ENCODE measurements around the gene VAT1L.
A peak's percentile ranks its signal among the peaks of the same experiment; 100 is the strongest.

The VAT1L gene

DNA sequence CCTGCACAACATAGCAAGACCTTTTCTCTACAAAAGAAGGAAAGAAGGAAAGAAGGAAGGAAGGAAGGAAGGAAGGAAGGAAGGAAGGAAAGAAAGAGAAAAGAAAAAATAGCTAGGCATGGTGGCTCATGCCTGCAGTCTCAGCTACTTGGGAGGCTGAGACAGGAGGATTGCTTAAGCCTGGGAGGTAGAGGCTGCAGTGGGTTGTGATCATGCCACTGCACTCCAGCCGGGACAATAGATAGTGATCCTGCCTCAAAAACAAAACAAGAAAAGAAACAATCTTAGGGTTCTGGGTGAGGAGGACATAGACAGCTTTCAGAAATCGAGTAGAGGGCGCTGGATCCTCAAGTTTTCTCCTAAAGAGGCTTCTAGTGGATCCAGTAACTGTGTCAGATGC is 174.3 kb downstream of the VAT1L start:
- H3K4me3 ChIP-seq (ENCODE audit: control insufficient read depth in 1 of 7, extremely low read depth in 1 of 7, insufficient read depth in 4 of 7, low read depth in 2 of 7, low read length in 6 of 7), result no peak overlapping the region
- peaks cover 0 to 57% (median 10%) of the 10 kb centered on the region in 5 experiments for H3K27me3 ChIP-seq (replicated peaks in 2 of 5; ENCODE audit: control insufficient read depth in 4 of 5, insufficient read depth in 5 of 5, low read length in 4 of 5)
- H3K27ac ChIP-seq (ENCODE audit: insufficient read depth in 1 of 2, low read depth in 1 of 2, low read length in 2 of 2, poor library complexity in 1 of 2, severe bottlenecking in 2 of 2), result no peak overlapping the region
- 78% methylated on average over 3 of the region's 3 CpGs for WGBS (ENCODE audit: insufficient coverage)
- H3K9me3 ChIP-seq (ENCODE audit: control extremely low read depth in 1 of 5, control insufficient read depth in 4 of 5, insufficient read depth in 2 of 5, low read depth in 1 of 5, low read length in 4 of 5), result no peaks in the 10 kb centered on the region
- POLR2A ChIA-PET, result no interaction called here
- H3K4me1 ChIP-seq (ENCODE audit: control extremely low read depth in 1 of 4, control insufficient read depth in 4 of 4, insufficient read depth in 4 of 4, low read length in 3 of 4), result no peaks in the 10 kb centered on the region
- CTCF ChIA-PET, result no interaction called here
- no peaks in the 10 kb centered on the region for H3K36me3 ChIP-seq (ENCODE audit: control insufficient read depth in 4 of 4, insufficient read depth in 4 of 4, low read length in 3 of 4)
- no peak for DNase-seq

DNA sequence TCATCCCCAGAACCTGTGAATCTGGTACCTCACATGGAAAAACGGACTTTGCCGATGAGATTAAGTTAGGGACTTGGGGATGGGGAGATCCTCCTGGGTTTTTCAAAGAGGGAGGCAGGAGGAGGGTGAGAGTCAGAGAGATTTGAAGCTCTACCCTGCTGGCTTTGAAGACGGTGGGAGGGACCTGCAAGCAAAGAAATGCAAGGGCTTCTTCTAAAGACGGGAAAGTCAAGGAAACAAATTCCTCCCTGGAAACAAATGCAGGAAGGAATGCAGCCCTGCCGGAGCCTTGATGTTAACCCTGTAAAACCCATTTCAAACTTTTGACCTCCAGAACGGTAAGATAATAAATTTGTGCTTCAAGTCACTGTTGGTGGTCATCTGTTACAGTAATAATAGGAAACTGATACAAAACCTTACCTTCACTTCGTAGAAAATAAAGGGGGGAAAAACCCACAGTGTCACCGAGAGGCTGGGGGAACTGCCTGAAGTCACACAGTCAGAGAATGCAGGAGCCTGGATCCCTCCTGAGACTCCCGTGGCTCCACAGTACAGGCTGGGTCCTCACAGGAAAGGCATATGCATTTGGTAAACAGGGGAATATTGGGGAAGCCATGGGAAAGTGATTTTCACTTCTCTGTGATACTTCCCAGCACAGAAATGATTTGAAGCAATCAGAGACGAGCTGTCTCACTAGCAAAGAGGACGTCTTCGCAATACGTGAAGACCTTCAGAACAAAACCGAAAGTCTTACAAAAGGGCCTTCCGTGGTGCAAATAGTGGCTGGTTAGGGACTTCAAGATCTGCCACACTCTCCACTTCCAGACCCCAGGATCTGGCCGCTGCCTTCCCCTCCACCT is 175.1 kb downstream of the VAT1L start:
- Histone ChIP-seq H3K9me3 (ENCODE audit: control extremely low read depth in 1 of 5, control insufficient read depth in 4 of 5, insufficient read depth in 2 of 5, low read depth in 1 of 5, low read length in 4 of 5) (no peaks in the 10 kb centered on the region), H3K27me3 (replicated peaks in 2 of 5; ENCODE audit: control insufficient read depth in 4 of 5, insufficient read depth in 5 of 5, low read length in 4 of 5) (peaks cover 0 to 57% (median 10%) of the 10 kb centered on the region in 5 experiments), H3K4me3 (ENCODE audit: control insufficient read depth in 1 of 7, extremely low read depth in 1 of 7, insufficient read depth in 4 of 7, low read depth in 2 of 7, low read length in 6 of 7) (no peak overlapping the region), H3K36me3 (ENCODE audit: control insufficient read depth in 4 of 4, insufficient read depth in 4 of 4, low read length in 3 of 4) (no peaks in the 10 kb centered on the region), H3K27ac (ENCODE audit: insufficient read depth in 1 of 2, low read depth in 1 of 2, low read length in 2 of 2, poor library complexity in 1 of 2, severe bottlenecking in 2 of 2) (no peak overlapping the region), H3K4me1 (ENCODE audit: control extremely low read depth in 1 of 4, control insufficient read depth in 4 of 4, insufficient read depth in 4 of 4, low read length in 3 of 4) (no peaks in the 10 kb centered on the region)
- CTCF ChIA-PET, result no interaction called here
- 48% methylated on average over 15 of the region's 16 CpGs for WGBS (ENCODE audit: insufficient coverage)
- POLR2A ChIA-PET, result no interaction called here
- peak in 1 of 3 donors; percentile 16 for DNase-seq

- 100% methylated on average over 2 of the region's 3 CpGs for WGBS (ENCODE audit: insufficient coverage)
- H3K9me3 ChIP-seq (ENCODE audit: control extremely low read depth in 1 of 5, control insufficient read depth in 4 of 5, insufficient read depth in 2 of 5, low read depth in 1 of 5, low read length in 4 of 5), result no peaks in the 10 kb centered on the region
- H3K4me3 ChIP-seq (ENCODE audit: control insufficient read depth in 1 of 7, extremely low read depth in 1 of 7, insufficient read depth in 4 of 7, low read depth in 2 of 7, low read length in 6 of 7), result no peak overlapping the region
- H3K27ac ChIP-seq (ENCODE audit: insufficient read depth in 1 of 2, low read depth in 1 of 2, low read length in 2 of 2, poor library complexity in 1 of 2, severe bottlenecking in 2 of 2), result no peak overlapping the region
- ChIA-PET POLR2A (no interaction called here), CTCF (interaction anchor here (0.9 to 1.3 kb wide), 2 partner anchors 289 to 290 kb away, joined by 4 read pairs; no protein-coding TSS in a partner anchor)
- peaks cover 0 to 50% (median 12%) of the 10 kb centered on the region in 5 experiments for H3K27me3 ChIP-seq (replicated peaks in 2 of 5; ENCODE audit: control insufficient read depth in 4 of 5, insufficient read depth in 5 of 5, low read length in 4 of 5)
- DNase-seq, result no peak
- H3K36me3 ChIP-seq (ENCODE audit: control insufficient read depth in 4 of 4, insufficient read depth in 4 of 4, low read length in 3 of 4), result no peaks in the 10 kb centered on the region
- H3K4me1 ChIP-seq (ENCODE audit: control extremely low read depth in 1 of 4, control insufficient read depth in 4 of 4, insufficient read depth in 4 of 4, low read length in 3 of 4), result peaks cover 0 to 2% (median 0%) of the 10 kb centered on the region in 4 experiments
These were observed 177.0 kb downstream of the VAT1L start for GRCh38 chr16:77965346-77965745.

GRCh38 chr16:77967054-77967904 is 178.9 kb downstream of the VAT1L start:
- Histone ChIP-seq H3K4me1 (ENCODE audit: control extremely low read depth in 1 of 4, control insufficient read depth in 4 of 4, insufficient read depth in 4 of 4, low read length in 3 of 4) (peaks cover 0 to 4% (median 0%) of the 10 kb centered on the region in 4 experiments), H3K27ac (ENCODE audit: insufficient read depth in 1 of 2, low read depth in 1 of 2, low read length in 2 of 2, poor library complexity in 1 of 2, severe bottlenecking in 2 of 2) (no peak overlapping the region), H3K9me3 (ENCODE audit: control extremely low read depth in 1 of 5, control insufficient read depth in 4 of 5, insufficient read depth in 2 of 5, low read depth in 1 of 5, low read length in 4 of 5) (no peaks in the 10 kb centered on the region), H3K36me3 (ENCODE audit: control insufficient read depth in 4 of 4, insufficient read depth in 4 of 4, low read length in 3 of 4) (no peaks in the 10 kb centered on the region), H3K4me3 (ENCODE audit: control insufficient read depth in 1 of 7, extremely low read depth in 1 of 7, insufficient read depth in 4 of 7, low read depth in 2 of 7, low read length in 6 of 7) (no peak overlapping the region), H3K27me3 (replicated peaks in 2 of 5; ENCODE audit: control insufficient read depth in 4 of 5, insufficient read depth in 5 of 5, low read length in 4 of 5) (peaks cover 0 to 47% (median 12%) of the 10 kb centered on the region in 5 experiments)
- POLR2A ChIA-PET, result no interaction called here
- 88% methylated on average over 4 of the region's 7 CpGs for WGBS (ENCODE audit: insufficient coverage)
- DNase-seq, result no peak
- CTCF ChIA-PET, result interaction anchor here (1.0 to 1.5 kb wide), 3 partner anchors 19 to 735 kb away, joined by 3 to 4 read pairs (median 3); no protein-coding TSS in a partner anchor

DNA sequence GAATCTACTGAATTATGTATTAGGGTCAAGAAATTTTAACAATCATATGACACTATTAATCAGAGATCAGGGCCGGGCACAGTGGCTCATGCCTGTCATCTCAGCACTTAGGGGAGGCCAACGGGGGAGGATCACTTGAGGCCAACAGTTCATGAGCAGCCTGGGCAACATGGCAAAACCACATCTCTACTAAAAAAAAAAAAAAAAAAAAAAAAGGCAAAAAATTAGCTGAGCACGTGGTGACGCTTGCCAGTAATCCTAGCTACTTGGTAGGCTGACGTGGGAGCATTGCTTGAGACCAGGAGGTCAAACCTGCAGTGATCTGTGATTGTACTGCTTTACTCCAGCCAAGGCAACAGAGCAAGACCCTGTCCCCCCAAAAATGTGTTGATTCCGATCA is 181.5 kb downstream of the VAT1L start:
- peak in 2 of 3 donors; percentile 9 to 10 for DNase-seq
- H3K9me3 ChIP-seq (ENCODE audit: control extremely low read depth in 1 of 5, control insufficient read depth in 4 of 5, insufficient read depth in 2 of 5, low read depth in 1 of 5, low read length in 4 of 5), result no peaks in the 10 kb centered on the region
- no peaks in the 10 kb centered on the region for H3K36me3 ChIP-seq (ENCODE audit: control insufficient read depth in 4 of 4, insufficient read depth in 4 of 4, low read length in 3 of 4)
- H3K4me1 ChIP-seq (ENCODE audit: control extremely low read depth in 1 of 4, control insufficient read depth in 4 of 4, insufficient read depth in 4 of 4, low read length in 3 of 4), result peaks cover 0 to 4% (median 0%) of the 10 kb centered on the region in 4 experiments
- no peak overlapping the region for H3K27ac ChIP-seq (ENCODE audit: insufficient read depth in 1 of 2, low read depth in 1 of 2, low read length in 2 of 2, poor library complexity in 1 of 2, severe bottlenecking in 2 of 2)
- H3K4me3 ChIP-seq (ENCODE audit: control insufficient read depth in 1 of 7, extremely low read depth in 1 of 7, insufficient read depth in 4 of 7, low read depth in 2 of 7, low read length in 6 of 7), result no peak overlapping the region
- ChIA-PET CTCF (interaction anchor here (0.9 to 9.5 kb wide), 7 partner anchors 10 to 329 kb away, joined by 3 to 95 read pairs (median 7); no protein-coding TSS in a partner anchor), POLR2A (no interaction called here)
- H3K27me3 ChIP-seq (replicated peaks in 2 of 5; ENCODE audit: control insufficient read depth in 4 of 5, insufficient read depth in 5 of 5, low read length in 4 of 5), result peaks cover 0 to 30% (median 9%) of the 10 kb centered on the region in 5 experiments
- WGBS (ENCODE audit: insufficient coverage), result 81% methylated on average over 2 of the region's 6 CpGs

GRCh38 chr16:77970371-77970770 is 182.0 kb downstream of the VAT1L start:
- H3K27me3 ChIP-seq (replicated peaks in 2 of 5; ENCODE audit: control insufficient read depth in 4 of 5, insufficient read depth in 5 of 5, low read length in 4 of 5), result peaks cover 0 to 25% (median 9%) of the 10 kb centered on the region in 5 experiments
- H3K4me3 ChIP-seq (ENCODE audit: control insufficient read depth in 1 of 7, extremely low read depth in 1 of 7, insufficient read depth in 4 of 7, low read depth in 2 of 7, low read length in 6 of 7), result no peak overlapping the region
- H3K4me1 ChIP-seq (ENCODE audit: control extremely low read depth in 1 of 4, control insufficient read depth in 4 of 4, insufficient read depth in 4 of 4, low read length in 3 of 4), result peaks cover 0 to 4% (median 0%) of the 10 kb centered on the region in 4 experiments
- H3K9me3 ChIP-seq (ENCODE audit: control extremely low read depth in 1 of 5, control insufficient read depth in 4 of 5, insufficient read depth in 2 of 5, low read depth in 1 of 5, low read length in 4 of 5), result no peaks in the 10 kb centered on the region
- peak; percentile 13 to 63 (median 32) for DNase-seq
- ChIA-PET CTCF (interaction anchor here (1.0 to 9.5 kb wide), 7 partner anchors 11 to 329 kb away, joined by 3 to 95 read pairs (median 7); no protein-coding TSS in a partner anchor), POLR2A (no interaction called here)
- no peak overlapping the region for H3K27ac ChIP-seq (ENCODE audit: insufficient read depth in 1 of 2, low read depth in 1 of 2, low read length in 2 of 2, poor library complexity in 1 of 2, severe bottlenecking in 2 of 2)
- H3K36me3 ChIP-seq (ENCODE audit: control insufficient read depth in 4 of 4, insufficient read depth in 4 of 4, low read length in 3 of 4), result no peaks in the 10 kb centered on the region
